Daoy (cell line): Measurements from ENCODE around the gene SPDYE2B. TPM values are rescaled to one million over a fixed set of nuclear protein-coding genes. Genes with fewer than 3 reads are reported as not detected.
"Not testable (repeated sequence)": the region's sequence is repeated elsewhere in the genome, so short reads cannot be mapped to it uniquely, and the experiment has no call there.

Source experiments
- DNase-seq: peaks from one replicate; pipeline ENCODE4 v3.0.0-alpha.2; 2015; ENCODE audit warnings: low read depth
- total RNA-seq: library from RNA; depleted of rRNA; stranded (reverse); fragments of >200 nt; shearing (Covaris generic); gene quantifications from 2 replicates; pipeline ENCODE4 v1.2.3, GENCODE V29; 2014

SPDYE2B gene
- total RNA-seq, 1 experiment from 2014 or later: not detected

DNA sequence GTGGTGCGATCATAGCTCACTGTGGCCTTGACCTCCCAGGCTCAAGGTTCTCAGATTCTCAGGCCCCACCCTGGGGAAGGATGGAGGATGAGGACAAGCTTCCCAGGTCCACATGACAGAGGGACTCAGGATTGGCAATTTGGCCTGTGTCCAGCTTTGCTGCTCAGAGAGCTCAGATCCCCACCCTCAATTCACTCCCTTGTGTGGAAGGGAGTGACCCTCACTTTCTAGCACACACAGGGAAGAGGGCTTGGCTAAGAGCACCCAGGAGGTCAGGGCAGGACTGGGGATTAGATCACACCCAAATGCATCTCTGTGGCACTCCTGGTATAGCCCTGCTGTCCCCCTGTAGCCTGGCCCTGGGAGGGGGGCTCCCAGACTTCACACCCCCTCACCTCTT is 6.7 kb upstream of the SPDYE2B start:
- not testable (repeated sequence) for DNase-seq

DNA sequence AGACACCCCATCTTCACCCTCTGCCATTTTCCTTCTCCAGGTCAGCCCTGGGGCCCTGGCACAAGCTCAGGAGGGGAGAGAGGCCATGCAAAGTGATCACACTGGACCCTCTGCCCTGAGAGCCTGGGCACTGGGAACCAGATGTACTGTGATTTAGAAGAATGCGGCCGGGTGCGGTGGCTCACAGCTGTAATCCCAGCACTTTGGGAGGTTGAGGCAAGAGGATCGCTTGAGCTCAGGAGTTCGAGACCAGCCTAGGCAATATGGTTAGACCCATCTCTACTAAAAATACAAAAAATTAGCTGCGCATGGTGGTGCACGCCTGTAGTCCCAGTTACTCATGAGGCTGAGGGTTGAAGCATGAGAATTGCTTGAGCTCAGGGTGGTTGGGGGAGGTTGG is 2.3 kb upstream of the SPDYE2B start:
- DNase-seq: not testable (repeated sequence)

DNA sequence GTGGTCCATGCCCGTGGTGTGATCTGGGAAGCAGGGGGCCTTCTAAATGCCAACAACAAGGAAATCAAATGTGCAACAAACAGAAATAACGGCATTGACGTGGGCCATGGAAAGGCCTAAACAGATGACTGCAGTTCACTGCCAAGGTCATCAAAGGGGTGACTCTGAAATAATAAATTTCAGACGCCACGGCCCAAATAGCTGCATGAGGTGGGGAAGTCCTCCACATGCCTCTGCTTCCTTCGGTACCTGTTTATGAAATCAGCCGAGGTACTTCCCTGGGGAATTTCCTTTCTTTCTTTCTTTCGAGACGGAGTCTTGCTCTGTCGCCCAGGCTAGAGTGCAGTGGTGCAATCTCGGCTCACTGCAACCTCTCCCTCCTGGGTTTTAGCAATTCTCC is 14.6 kb downstream of the SPDYE2B start:
- DNase-seq: not testable (repeated sequence)

DNA sequence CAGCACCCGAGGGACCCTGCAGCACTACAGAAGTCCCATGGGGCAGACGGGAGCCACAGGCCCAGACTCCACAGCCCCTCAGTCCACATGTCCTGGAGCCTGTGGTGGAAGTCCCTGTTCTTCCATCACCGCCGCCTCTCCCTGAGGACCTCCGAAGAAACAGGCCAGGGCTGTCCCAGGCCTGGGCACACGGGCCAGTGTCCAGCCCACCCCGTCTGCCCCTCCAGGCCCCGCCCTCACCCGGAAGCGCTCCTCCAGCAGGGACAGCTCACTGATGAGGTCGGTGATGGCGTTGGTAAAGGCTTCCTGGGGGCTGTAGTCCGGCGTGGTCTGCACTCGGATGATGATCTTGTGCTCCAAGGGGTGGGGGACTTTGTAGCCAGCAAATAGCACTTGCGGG is 16.7 kb downstream of the SPDYE2B start:
- not testable (repeated sequence) for DNase-seq

DNA sequence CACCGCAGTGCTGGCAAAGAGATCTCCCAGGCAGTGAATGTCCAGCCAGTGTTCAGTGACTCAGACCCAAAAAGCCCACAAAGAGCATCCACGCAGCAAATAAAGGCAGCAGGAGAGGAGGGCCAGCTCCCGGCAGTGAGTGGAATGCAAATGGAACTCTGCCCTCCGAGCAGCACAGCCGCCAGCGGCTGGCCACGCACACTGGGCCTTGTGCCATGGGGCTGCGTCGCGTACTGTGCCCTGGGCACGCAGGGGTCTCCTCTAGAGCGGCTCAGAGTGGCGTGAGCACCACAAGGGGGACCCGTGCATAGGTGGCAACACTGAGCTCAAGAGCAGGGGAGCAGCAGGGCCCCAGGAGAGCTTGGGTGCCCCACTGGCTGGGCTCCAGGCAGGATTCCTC is 17.4 kb downstream of the SPDYE2B start:
- not testable (repeated sequence) for DNase-seq

DNA sequence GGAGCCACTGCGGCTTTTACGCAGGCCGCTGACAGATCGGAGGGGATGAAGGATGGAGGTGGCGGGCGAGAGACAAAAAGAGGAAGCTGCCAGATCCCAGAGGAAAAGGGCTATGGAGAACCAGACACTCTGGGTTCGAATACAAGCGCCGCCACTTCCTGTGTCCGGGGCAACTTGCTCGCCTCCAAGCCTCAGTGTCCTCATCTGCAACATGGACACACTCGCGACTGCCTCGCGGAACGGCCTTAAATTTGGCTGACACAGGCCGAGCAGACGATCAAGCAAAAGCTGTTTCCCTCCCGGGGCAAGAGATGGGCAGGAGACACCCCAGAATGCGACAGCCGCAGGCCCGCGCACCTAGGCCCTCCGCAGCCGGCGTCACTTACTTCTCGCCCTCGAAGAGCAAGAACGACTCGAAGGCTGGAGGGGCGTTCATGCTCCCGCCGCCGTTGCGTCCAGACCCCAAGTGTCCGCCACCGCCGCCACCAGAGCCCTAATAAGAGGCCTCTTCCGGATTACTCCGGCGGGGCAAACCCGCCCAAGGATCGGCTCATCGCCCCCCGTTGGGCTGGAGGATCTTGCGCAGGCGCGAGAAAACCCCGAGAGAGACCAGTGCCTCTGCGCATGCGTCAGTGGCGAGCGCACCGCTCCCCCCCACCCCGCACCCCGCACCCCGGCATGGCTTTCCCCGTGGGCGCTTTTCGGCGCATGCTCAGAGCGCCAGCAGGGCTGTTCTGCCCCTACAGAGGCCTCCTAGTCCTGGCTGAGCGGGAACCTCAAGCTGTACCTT is 21.2 kb downstream of the SPDYE2B start, which contains the start of gene POLR2J2:
POLR2J2 (minus strand) TSS at position 498 of the 790 bp plus-strand sequence; CDS start at position 436, 62 bp downstream.
- DNase-seq: peak; percentile 92

DNA sequence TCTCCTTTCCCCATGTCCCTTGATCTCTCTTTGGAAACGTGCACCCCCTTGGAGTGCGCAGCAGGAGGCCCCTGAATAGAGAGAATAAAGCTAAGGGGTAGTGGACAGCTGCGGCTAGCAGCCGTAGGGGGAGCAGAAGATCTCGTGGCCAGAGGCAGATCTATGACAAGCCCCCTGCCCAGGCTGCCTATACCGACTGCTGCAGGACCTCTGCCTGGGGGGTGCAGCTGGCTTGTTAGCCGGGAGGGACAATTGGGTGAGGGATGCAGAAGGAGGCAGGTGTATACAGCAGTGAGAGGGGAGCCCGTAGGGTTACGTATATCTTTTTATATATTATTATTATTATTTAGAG is 21.8 kb downstream of the SPDYE2B start:
- not testable (repeated sequence) for DNase-seq

DNA sequence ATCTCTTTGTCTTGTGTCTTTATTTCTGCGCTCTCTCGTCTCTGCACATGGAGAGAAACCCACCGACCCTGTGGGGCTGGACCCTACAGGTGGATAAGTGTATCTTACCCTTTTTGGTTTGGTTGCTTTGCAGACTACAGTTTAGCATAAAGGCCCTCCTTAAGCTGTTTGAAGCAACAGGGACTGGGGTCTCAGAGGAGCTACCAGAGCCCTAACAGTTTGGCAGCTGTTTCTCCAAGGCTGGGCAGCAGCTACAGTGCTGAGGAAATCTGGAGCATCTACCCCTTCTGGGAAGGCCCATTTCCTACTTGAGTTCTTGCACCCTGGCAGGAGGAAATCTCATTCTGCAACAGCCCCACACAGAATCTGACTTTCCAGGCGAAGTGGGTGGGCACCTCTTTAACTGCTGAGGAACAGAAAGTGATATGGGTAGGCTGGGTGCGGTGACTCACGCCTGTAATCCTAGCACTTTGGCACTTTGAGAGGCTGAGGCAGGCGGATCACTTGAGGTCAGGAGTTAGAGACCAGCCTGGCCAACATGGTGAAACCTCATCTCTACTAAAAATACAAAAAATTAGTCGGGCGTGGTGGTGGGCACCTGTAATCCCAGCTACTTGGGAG is 23.4 kb downstream of the SPDYE2B start:
- DNase-seq: not testable (repeated sequence)

DNA sequence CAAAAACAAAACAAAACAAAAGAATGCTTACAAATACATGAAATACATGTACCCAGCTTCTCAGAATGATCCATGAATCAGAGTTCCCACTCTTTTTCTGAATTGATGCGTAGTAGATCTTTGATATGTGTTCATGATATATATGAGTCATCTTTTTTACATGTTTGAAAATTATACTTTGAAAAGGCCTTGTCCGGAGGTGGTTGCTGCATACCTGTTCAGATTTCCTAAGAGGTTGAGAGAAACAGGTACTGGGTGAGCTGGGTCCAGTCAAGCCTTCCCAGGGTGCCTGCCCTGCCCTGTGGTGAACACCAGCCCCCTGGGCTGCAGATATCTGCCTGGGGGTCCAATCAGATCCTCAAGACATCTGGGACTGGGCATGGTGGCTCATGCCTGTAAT is 25.4 kb downstream of the SPDYE2B start:
- DNase-seq: not testable (repeated sequence)

DNA sequence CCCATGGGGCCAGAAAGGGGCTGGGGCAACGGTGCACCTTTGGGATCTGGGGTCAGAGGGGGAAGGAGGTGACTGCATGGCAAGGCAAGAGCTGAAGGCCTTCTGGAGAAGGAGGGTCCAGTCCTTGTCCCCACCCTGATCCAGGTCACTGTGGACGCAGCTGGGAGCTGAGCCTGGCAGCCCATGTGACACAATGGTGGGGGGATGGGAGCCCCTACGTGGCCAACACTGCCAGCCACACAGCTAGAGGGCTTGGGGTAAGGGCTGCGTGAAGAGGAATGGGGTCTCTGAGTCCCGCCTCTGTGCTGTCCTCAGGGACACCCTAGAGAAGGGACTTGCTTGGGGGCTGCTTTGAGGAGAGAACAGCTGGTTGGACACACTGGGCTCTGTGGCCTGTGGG is 30.7 kb downstream of the SPDYE2B start:
- DNase-seq: not testable (repeated sequence)

DNA sequence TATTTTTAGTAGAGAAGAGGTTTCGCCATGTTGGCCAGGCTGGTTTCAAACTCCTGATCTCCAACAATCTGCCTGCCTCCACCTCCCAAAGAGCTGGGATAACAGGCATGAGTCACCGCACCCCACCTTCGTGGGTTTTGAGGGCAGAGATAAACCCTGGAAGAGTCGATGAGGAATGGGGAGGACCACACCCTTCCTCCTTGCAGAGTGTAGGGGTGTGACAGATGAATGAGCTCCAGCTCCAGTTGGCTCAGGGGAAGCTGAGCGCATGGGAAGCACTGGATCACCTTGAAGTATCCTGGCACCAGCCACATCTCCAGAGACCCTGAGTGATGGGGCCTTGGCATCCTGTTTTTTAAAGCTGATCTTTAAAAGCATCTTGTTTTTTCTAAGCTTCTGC is 32.4 kb downstream of the SPDYE2B start:
- not testable (repeated sequence) for DNase-seq

DNA sequence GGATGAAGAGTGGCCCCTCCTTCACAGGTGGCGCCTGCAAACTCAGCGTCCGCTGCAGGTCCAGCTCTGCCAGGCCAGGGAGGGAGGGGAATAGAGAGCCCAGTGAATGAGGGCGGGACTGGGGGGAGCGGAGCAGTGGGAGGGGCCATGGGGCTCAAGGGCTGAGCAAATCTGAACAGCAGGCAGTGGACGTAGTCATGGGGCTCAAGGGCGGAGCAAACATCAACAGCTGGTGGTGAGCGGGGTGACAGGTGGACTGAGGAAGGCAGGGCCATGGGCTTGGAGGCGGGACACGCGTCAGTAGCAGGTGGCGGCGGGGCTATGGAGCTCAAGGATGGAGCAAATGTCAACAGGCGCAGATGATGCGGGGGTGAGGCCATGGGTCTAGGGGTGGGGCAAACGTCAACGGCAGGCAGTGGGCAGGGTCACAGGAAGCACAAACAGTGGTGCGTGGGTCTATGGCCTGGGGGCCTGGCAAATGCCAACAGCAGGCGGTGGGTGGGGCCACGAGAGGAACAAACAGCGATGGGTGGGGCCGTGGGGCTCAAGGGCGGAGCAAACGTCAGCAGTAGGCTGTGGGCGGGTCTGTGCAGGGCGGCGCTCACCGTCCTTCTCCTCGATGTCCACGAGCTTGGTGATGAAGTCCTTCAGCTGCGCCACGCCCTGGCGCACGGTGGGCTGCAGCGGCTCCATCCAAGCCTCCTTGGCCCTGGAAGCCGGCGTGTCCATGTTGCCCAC is 38.3 kb downstream of the SPDYE2B start:
- not testable (repeated sequence) for DNase-seq

DNA sequence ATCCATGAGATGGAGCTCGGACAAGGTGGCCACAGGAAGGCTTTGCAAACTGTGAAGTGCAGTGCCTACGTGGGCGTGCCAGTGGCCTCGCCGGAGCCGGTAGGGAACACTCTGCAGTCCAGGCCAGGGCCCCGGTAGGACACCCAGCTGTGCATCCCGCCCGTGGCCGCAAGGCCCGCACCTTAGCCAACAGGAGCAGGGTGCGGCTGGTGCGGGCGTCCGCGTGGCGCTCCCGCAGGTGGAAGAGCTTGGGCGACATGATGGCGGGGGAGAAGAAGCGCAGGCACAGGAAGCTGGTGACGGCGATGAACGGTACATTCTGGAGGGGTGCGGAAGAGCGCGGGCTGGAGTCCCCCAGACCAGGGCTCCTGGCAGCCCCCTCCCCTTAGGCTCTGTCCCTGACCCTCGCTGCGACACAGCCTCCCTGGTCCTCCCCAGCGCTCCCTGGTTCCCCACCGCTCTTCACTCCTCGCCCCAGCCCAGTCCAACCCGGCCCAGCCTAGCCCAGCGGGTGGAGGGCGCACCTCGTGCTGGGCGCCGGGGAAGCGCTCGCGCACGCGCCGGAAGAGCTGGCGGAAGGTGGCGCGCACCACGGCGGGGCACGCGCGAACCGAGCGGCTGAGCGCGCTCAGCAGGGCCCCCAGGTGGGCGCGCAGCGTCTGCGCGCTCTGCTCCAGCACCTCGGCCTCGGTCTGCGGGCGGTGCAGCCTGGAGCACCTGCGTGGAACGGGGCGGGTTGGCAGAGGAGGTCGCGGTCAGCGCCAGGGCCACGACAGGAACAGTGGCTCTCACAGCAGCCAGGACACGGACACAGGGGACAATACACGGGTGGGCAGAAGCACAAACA is 39.5 kb downstream of the SPDYE2B start:
- not testable (repeated sequence) for DNase-seq

DNA sequence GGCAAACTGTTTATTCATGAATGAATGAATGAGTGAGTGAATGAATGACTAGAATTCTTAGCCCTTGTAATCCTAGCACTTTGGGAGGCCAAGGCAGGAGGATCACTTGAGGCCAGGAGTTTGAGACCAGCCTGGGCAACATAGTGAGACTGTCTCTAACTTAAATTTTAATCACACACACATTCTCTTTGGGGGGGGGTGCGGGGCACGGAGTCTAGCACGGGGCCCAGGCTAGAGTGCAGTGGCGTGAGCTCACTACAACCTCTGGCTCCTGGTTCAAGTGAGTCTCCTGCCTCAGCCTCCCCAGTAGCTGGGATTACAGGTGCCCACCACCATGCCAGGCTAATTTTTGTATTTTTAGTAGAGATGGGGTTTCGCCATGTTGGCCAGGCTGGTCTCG is 40.5 kb downstream of the SPDYE2B start:
- not testable (repeated sequence) for DNase-seq

DNA sequence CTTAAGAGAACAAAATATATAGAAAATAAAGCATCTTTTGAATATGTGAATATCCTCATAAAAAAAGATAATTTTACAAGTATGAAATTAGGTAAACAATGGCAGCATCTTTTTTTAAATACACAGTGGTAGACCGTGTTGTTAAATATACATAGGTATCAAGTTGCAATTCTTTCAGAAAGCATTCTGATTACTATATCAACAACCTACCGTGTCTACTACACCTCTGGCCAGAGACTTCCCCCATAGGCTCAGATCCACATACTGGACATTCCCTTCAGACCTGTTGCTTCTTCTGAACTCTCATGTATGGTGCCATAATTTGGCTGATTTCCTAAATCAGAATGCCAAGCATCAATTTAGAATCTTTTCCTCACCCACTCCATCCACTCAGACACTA is 43.9 kb downstream of the SPDYE2B start:
- not testable (repeated sequence) for DNase-seq

DNA sequence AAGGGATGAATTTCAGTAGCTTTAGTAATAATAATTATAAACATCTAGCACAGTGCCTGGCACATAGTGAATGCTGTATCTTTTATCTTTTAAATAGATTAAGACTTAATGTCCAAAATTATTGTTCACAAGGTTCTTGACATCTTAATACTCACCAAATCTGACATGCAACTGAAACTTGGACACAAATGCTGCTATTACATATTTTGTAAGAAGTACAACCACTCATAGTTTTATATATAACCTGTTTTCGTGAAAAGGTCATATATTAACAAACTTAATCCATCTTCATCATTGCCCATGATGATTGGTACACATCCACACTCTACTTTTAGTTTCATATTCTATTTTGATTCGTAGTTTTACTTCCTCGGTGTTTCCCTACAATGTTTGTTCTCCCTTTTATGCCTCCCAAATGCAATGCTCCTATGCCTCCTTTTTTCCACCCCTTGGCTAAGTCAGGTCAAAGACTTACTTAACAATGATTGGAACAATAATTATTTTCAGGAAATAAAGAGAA is 45.0 kb downstream of the SPDYE2B start:
- not testable (repeated sequence) for DNase-seq

DNA sequence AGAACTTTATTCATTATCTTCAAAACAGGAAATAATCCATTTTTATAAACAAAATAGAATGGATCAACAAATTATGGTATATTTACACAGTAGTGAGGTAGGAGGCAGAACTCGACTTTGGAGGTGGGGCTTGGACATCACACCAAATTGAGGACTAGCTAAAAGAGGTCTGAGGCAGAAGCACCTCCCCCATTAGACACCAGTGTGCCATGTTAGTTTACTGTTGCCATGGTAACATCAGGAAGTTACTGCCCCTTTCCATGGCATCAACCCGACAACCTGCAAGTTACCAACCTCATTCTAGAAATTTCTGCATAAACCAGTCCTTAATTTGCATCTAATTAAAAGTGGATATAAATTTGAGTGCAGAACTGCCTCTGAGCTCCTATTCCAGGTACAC is 45.9 kb downstream of the SPDYE2B start:
- not testable (repeated sequence) for DNase-seq

DNA sequence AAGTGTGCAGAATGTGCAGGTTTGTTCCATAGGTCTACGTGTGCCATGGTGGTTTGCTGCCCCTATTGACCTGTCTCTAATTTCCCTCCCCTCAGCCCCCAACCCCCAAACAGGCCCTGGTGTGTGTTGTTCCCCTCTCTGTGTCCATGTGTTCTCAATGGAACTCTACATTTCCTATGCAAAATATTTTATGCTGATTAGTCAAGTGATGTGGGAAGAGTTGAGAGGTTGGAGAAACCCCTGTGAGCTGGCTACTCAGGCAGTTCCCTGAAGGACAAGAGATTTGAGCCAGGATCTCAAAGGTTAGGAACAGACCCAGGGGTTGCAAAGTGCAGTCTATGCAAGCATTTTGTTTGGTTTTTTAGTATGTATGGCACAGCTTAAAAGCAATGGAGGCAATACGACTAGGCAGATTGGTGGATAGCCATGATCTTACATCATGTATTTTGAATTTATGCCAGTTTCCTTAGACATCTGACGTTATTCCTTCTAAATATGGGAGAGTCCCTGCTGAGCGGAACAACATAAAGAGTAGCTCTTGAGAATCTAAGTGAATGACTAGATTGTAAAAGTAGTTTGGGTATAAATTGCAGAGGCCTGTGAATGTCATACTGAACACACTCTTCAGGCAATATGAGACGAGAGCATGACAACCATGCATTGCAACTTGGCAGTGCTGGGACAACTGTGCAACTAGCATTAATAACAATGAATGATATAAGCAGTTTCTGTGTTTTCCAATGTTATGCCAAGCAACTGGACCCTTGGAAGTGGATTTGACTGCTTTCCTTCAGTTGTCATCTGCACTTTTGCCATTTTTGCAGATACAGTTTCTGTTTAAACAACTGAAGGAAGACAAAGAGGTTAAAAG is 47.8 kb downstream of the SPDYE2B start:
- DNase-seq: not testable (repeated sequence)

DNA sequence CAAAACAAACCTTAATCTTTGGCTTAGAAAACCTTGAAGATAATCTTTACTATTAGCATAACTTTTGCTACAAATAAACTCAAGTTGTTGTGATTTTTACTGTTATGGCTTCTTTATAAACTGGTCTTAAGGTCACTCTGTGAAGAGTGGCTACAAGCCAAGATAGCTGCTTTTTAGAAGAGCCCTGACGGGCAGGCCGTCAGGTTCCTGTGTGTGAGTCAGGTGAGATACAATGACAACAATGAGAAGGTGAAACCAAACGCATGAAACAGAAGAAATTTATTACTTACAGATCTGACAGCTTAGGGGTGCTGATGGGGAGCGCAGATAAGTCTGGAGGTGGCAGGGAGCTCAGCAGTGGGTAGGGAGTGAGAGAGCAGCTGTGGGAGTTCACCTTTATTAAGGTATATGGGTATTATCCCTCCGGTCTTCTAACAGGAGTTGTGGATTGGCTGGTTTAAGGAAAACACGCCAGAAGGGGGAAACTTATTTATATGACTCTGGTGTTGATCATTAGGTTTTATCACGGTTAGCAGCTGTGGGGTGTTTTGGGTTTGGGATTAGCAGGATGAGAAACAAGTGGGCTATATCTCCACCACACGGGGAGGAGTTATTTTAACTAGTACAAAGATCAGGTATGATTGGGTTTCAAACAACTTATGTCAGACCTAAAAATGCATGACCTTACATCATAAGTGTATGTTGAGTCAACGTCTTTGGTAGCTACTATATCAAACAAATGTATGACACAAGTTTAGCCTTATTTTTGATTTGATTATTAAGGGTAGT is 49.0 kb downstream of the SPDYE2B start:
- not testable (repeated sequence) for DNase-seq
